Activated T-helper 1 cell treated with anti-CD3 and anti-CD28 coated beads, Interleukin-12 subunit alpha, Interleukin-12 subunit beta, Interleukin-2, Interleukin-4 antibody, amounts not matched to agents 30 ng/mL and 10 ng/mL and 1 ng/mL, durations not matched to agents 14 hours and 24 hours and 36 hours (primary cell): ENCODE data around the gene OR2T1. TPM values are rescaled to one million over a fixed set of nuclear protein-coding genes. Genes with fewer than 3 reads are reported as not detected.
"Not testable (repeated sequence)": the region's sequence is repeated elsewhere in the genome, so short reads cannot be mapped to it uniquely, and the experiment has no call there.

ENCODE experiments used
- DNase-seq: peaks from one replicate; pipeline ENCODE4 v3.0.0; 2021; ENCODE audit warnings: low spot score
- H3K27ac Mint-ChIP-seq: one replicate; pipeline ENCODE4 v1.8.0; 2021; ENCODE audit warnings: mild to moderate bottlenecking, mixed read lengths
- H3K27me3 Mint-ChIP-seq: one replicate; pipeline ENCODE4 v1.8.0; 2022; ENCODE audit warnings: mild to moderate bottlenecking, moderate library complexity, mixed read lengths; ENCODE audit not compliant: insufficient read depth
- H3K36me3 Mint-ChIP-seq: one replicate; pipeline ENCODE4 v1.8.0; 2021; ENCODE audit warnings: low read depth, mixed read lengths
- H3K4me1 Mint-ChIP-seq: one replicate; pipeline ENCODE4 v1.8.0; 2021; ENCODE audit warnings: low read depth, mixed read lengths
- H3K4me3 Mint-ChIP-seq: one replicate; pipeline ENCODE4 v1.8.0; 2021; ENCODE audit warnings: mild to moderate bottlenecking, moderate library complexity, mixed read lengths
- H3K9me3 Mint-ChIP-seq: one replicate; pipeline ENCODE4 v1.8.0; 2021; ENCODE audit warnings: mixed read lengths
- intact Hi-C: fragments of 100-400 bp; cut with micrococcal nuclease; formaldehyde crosslinking; loops from one replicate; pipeline ENCODE4 v1.15.1; 2024
- total RNA-seq: library from RNA; stranded (reverse); gene quantifications from 2 replicates; pipeline ENCODE4 v1.2.3, GENCODE V29; 2022

Gene OR2T1
- total RNA-seq, 1 donor from 2014 or later = not detected

DNA sequence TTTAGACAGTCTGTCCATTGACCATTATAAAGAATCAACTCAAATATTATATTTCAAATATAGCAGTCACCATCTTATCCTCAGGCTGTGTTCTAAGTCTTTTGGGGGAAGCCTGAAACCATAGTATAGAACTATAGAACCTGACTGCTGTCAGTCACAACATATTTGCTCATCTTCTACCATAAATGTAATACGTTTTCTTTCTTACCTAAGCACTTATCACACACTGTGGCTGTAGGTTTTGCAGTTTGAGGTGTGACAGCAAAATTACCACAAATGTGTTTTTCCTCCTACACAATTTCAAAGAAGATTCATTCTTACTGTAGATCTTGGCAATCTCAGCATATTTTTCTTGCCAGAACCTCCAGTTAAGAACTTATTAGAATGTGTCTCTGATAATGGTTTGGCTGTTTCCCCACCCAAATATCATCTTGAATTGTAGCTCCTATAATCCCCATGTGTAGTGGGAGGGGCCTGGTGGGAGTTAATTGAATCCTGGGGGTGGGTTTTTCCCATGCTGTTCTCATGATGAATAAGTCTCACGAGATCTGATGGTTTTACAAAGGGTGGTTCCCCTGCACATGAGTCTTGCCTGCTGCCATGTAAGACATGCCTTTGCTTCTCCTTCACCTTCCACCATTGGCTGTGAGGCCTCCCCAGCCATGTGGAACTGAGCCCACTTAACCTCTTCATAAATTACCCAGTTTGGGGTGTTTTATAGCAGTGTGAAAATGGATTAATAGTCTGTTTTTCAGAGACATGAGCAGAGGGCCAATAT, 39.8 kb downstream of the OR2T1 start:
- H3K4me3 Mint-ChIP-seq, H3K36me3 Mint-ChIP-seq, intact Hi-C loops, DNase-seq, H3K9me3 Mint-ChIP-seq, H3K4me1 Mint-ChIP-seq, H3K27ac Mint-ChIP-seq, H3K27me3 Mint-ChIP-seq: not testable (repeated sequence)

DNA sequence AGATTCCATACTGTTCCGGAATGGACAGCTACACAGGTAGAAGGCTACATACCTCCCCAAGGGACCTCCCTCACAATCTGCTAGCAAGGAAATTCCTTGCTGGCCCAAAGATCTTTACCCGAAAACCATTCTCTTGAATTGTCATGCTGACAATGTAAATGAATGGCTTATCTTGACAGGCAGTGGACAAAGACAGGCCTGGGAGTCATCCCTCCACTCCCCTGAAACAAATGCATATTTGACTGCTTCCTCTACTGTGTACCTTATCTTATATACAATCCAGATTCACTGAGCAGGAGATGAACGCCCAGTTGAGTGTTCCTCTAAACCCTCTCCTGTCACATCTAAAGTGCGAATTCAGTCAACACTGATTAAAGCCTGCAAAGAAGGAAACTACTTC, 41.8 kb downstream of the OR2T1 start:
- intact Hi-C loops, H3K36me3 Mint-ChIP-seq, DNase-seq, H3K4me1 Mint-ChIP-seq, H3K27me3 Mint-ChIP-seq, H3K9me3 Mint-ChIP-seq, H3K27ac Mint-ChIP-seq, H3K4me3 Mint-ChIP-seq: not testable (repeated sequence)

DNA sequence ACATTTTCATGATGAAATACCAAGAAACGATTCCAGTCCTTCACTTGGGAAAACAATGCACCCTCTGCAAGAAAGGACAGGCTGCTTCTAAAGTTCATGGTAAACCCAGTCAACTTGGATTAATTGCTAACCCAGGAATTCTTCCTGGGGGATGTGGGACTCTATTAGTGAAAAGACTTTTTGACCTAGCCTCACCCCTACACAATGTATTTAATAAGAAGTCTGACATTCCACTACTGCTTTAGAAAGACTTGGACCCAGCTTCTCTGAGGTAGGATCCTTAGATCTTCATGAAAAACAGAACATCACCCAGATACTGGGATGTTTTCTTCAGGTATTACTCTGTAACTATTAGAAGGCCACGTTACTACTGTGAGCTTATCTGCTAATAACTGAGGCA, 42.6 kb downstream of the OR2T1 start, which contains the start of gene OR2T2:
TSS of gene OR2T2 (plus strand) at position 239 of the 400 bp plus-strand sequence. CDS start 7,161 bp downstream, outside the sequence.
- H3K4me1 Mint-ChIP-seq, H3K27me3 Mint-ChIP-seq, intact Hi-C loops, DNase-seq, H3K9me3 Mint-ChIP-seq, H3K36me3 Mint-ChIP-seq, H3K27ac Mint-ChIP-seq, H3K4me3 Mint-ChIP-seq: not testable (repeated sequence)

DNA sequence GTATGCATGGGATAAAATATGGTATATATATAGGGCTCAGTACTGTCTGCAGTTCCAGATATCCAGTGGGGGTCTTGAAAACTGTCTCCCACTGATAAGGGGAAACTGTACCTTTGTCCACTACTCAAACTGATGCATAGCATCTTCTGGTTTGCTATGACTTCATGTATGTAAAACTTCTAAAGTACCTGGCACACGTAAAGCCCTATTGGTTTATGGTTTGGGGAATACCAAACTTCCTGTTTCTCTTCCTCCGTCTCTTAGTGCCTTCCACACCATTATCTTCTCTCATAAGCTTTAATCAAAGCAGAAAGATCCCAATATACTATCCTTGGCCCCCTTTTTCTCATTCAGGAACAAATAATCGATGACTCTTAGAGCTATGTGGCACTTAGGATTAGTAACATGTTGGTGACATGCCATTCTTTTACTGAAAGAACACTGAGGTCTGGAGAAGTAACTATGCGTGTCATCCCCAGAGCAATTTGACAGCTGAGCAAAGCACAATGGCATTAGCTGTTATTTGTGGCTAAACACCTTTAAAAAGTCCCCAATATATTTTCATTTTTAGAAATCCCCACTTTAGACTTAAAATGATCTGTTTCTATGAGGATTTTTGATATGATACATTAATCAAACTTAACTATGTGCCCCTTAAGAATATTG, 45.7 kb downstream of the OR2T1 start:
- H3K27ac Mint-ChIP-seq, H3K36me3 Mint-ChIP-seq, H3K4me1 Mint-ChIP-seq, H3K4me3 Mint-ChIP-seq, intact Hi-C loops, DNase-seq, H3K9me3 Mint-ChIP-seq, H3K27me3 Mint-ChIP-seq: not testable (repeated sequence)

DNA sequence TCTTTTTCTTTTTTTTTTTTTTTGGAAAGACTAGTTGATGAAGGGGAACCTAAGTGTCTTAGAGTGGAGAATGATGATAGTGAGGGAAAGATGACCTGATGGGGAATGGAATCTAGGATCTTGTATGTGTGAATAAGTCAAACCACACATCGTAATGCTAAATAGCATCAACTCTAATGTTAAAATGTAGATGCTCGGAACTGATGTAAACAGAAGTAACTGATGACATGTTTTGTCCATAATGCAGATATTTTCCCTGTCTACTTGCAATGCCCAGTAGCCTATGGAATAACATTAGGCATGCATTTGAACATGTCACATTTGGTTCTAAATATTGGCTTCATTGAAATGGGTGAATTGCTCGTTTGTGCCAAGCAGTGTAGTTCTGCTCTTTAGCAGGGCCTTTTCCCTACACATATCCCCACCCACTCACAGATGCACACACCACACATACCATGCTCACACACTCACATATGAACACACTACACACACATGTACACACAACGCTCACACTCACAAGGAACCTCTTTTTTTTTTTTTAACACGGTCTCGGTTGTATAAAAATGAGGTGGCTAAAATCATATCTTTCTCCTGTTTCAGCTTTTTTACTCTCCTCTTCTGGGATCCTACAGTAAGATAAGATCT, 47.1 kb downstream of the OR2T1 start:
- DNase-seq, H3K9me3 Mint-ChIP-seq, H3K27ac Mint-ChIP-seq, H3K36me3 Mint-ChIP-seq, H3K4me3 Mint-ChIP-seq, intact Hi-C loops, H3K27me3 Mint-ChIP-seq, H3K4me1 Mint-ChIP-seq: not testable (repeated sequence)

DNA sequence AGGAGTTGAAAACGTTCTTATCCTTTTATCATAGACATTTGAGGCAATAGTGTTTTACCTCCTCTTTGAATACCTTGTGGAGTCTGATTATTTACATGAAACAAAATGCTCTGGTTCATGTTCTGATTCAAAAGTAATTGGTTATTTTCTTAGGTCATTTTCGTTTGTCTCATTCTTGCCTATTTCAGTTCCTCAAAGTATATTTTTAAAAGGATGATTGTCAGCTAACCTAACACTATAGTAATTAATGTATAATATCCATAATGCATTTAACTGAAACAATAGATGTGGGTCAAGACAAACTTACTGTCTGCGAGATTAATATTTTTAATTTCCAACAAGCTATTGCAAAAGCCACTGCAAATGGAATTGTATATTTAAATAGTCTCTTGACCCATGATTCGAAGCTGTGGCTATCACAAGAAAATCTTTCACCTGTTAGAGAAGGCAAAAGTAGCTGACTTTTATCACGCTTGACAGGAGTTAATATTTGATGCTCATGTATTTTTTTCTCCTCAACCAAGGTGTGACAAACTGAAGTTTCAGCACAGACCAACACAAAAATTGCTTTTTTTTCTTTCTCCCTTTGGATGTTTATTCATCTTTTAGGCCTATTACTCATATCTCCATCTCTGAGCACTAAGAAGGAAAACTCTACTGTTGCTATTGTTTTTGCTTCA, 47.8 kb downstream of the OR2T1 start:
- intact Hi-C loops, H3K27me3 Mint-ChIP-seq, H3K9me3 Mint-ChIP-seq, H3K4me1 Mint-ChIP-seq, H3K4me3 Mint-ChIP-seq, H3K27ac Mint-ChIP-seq, H3K36me3 Mint-ChIP-seq, DNase-seq: not testable (repeated sequence)

DNA sequence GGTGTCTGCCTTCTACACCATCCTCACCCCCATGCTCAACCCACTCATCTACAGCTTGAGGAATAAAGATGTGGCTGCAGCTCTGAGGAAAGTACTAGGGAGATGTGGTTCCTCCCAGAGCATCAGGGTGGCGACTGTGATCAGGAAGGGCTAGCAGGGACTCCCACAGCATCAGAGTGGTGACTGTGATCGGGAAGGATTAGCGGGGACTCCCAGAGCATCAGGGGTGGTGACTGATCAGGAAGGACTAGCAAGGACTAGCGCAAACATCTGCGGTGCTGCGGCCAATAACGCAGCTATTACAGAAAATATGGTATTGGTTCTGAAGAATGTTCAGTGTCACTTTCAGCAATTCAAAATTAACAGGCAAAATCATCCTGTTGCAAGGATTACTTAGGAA, 50.8 kb downstream of the OR2T1 start:
- H3K9me3 Mint-ChIP-seq, H3K4me3 Mint-ChIP-seq, H3K27me3 Mint-ChIP-seq, H3K36me3 Mint-ChIP-seq, intact Hi-C loops, H3K4me1 Mint-ChIP-seq, H3K27ac Mint-ChIP-seq, DNase-seq: not testable (repeated sequence)

DNA sequence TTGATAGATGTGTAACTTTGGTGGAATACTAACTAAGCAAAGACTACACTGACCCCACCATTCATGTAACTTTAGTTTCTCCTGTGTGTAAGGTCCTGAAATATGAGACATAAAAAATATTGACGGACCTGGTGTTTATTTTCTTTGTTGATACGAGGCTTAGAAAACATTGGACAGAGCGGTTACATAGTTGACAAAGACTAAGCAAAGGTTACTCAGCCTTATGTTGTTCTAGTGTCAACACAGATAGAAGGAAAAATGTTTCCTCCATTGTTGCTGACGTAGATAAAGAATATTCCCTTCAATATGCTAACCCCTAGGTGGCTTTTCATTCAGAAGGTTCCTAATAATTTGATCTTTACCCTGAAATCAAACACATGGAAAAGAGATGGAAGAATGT, 52.2 kb downstream of the OR2T1 start:
- intact Hi-C loops, H3K27ac Mint-ChIP-seq, H3K4me3 Mint-ChIP-seq, H3K27me3 Mint-ChIP-seq, H3K9me3 Mint-ChIP-seq, H3K36me3 Mint-ChIP-seq, DNase-seq, H3K4me1 Mint-ChIP-seq: not testable (repeated sequence)

DNA sequence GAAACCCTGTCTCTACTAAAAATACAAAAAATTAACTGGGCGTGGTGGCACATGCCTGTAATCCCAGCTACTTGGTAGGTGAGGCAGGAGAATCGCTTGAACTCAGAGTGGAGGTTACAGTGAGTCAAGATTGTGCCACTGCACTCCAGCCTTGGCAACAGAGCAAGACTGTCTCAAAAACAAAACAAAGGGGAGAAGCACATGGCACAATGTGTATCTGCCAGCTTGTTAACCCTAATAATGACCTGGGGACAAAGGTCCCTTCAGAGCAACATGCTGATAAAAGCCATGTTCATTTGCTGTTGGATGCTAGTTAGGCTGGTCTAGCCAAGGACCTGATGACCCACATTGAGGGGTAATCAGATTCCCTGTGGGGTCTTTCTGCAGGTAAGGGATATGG, 53.8 kb downstream of the OR2T1 start:
- H3K36me3 Mint-ChIP-seq, intact Hi-C loops, H3K4me1 Mint-ChIP-seq, H3K27me3 Mint-ChIP-seq, DNase-seq, H3K4me3 Mint-ChIP-seq, H3K27ac Mint-ChIP-seq, H3K9me3 Mint-ChIP-seq: not testable (repeated sequence)

Other genes starting within 250 kb of the OR2T1 start
- gene OR2M2, start 228.2 kb upstream of the OR2T1 start, total RNA-seq = not detected in 2 replicates
- not detected in 2 replicates for gene OR2M3, start 205.8 kb upstream of the OR2T1 start, total RNA-seq
- not detected in 2 replicates for gene OR2M4, start 171.6 kb upstream of the OR2T1 start, total RNA-seq
- gene OR2T33, start 125.1 kb upstream of the OR2T1 start, total RNA-seq = not detected in 2 replicates
- not detected in 2 replicates for gene OR2T12, start 99.6 kb upstream of the OR2T1 start, total RNA-seq
- gene OR2M7, start 78.5 kb upstream of the OR2T1 start, total RNA-seq = not detected in 2 replicates
- gene OR14C36, start 54.3 kb upstream of the OR2T1 start, total RNA-seq = not detected in 2 replicates
- gene OR2T4, start 41.4 kb upstream of the OR2T1 start, total RNA-seq = not detected in 2 replicates
- gene OR2T6, start 27.3 kb upstream of the OR2T1 start, total RNA-seq = not detected in 2 replicates
- gene OR2T2, start 42.6 kb downstream of the OR2T1 start, total RNA-seq = not detected in 2 replicates
- gene OR2T3, start 70.3 kb downstream of the OR2T1 start, total RNA-seq = not detected in 2 replicates
- not detected in 2 replicates for gene OR2T5, start 85.5 kb downstream of the OR2T1 start, total RNA-seq
- not detected in 2 replicates for gene OR2G6, start 105.0 kb downstream of the OR2T1 start, total RNA-seq
- gene OR2T29, start 159.7 kb downstream of the OR2T1 start, total RNA-seq = not detected in 2 replicates
- not detected in 2 replicates for gene OR2T34, start 171.7 kb downstream of the OR2T1 start, total RNA-seq
- not detected in 2 replicates for gene OR2T10, start 194.7 kb downstream of the OR2T1 start, total RNA-seq
- gene OR2T11, start 232.0 kb downstream of the OR2T1 start, total RNA-seq = not detected in 2 replicates
- gene OR2T35, start 242.2 kb downstream of the OR2T1 start, total RNA-seq = not detected in 2 replicates